Gastrocnemius medialis (tissue), 4 donors: Measurements from ENCODE around the gene PRTN3.

ENCODE experiments used
- CTCF ChIP-seq, 5 experiments: fragments of 450-650 bp in 3 of 5; fragments of 200-600 bp in 2 of 5; sonication (generic) in 2 of 5; IDR thresholded peaks in 4 of 5; conservative IDR thresholded peaks in 1 of 5; 1 replicate in 4 of 5; 2 replicates in 1 of 5; pipeline ENCODE4 v1.5.1; 2016 to 2019; ENCODE audit warnings: antibody characterized with exemption in 5 of 5, mild to moderate bottlenecking in 3 of 5, moderate library complexity in 3 of 5
- POLR2A ChIP-seq, 2 donors: fragments of 450-650 bp; IDR thresholded peaks; one replicate each; pipeline ENCODE4 v1.6.1; 2017; ENCODE audit warnings: antibody characterized with exemption in 2 of 2, mild to moderate bottlenecking in 2 of 2, moderate library complexity in 2 of 2

GRCh38 chr19:799076-799881 lies 41.5 kb upstream of the PRTN3 start:
- no peak for TF ChIP-seq CTCF (IDR thresholded peaks at IDR 0.05 in 4 of 5, conservative IDR thresholded peaks at IDR 0.05 in 1 of 5)
- no peak for TF ChIP-seq POLR2A (IDR thresholded peaks at IDR 0.05)
